ENCODE measurements around the gene DROSHA. TPM values are rescaled to one million over a fixed set of nuclear protein-coding genes. Genes with fewer than 3 reads are reported as not detected.
"Not testable (repeated sequence)": the region's sequence is repeated elsewhere in the genome, so short reads cannot be mapped to it uniquely, and the experiment has no call there.

DROSHA gene
- total RNA-seq, 1 donor from 2014 or later, result 59.8 TPM

- TF ChIP-seq, protein P1, sequence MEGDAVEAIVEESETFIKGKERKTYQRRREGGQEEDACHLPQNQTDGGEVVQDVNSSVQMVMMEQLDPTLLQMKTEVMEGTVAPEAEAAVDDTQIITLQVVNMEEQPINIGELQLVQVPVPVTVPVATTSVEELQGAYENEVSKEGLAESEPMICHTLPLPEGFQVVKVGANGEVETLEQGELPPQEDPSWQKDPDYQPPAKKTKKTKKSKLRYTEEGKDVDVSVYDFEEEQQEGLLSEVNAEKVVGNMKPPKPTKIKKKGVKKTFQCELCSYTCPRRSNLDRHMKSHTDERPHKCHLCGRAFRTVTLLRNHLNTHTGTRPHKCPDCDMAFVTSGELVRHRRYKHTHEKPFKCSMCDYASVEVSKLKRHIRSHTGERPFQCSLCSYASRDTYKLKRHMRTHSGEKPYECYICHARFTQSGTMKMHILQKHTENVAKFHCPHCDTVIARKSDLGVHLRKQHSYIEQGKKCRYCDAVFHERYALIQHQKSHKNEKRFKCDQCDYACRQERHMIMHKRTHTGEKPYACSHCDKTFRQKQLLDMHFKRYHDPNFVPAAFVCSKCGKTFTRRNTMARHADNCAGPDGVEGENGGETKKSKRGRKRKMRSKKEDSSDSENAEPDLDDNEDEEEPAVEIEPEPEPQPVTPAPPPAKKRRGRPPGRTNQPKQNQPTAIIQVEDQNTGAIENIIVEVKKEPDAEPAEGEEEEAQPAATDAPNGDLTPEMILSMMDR (IDR thresholded peaks at IDR 0.05), result no peak
- intact Hi-C loops (cut with micrococcal nuclease), result no loop called here
- Mint-ChIP-seq H3K27ac (no peak overlapping the region), H3K27me3 (no peaks in the 10 kb centered on the region), H3K4me3 (no peak overlapping the region), H3K4me1 (no peaks in the 10 kb centered on the region), H3K9me3 (no peaks in the 10 kb centered on the region), H3K36me3 (ENCODE audit: low read depth) (peaks cover 78% of the 10 kb centered on the region)
- POLR2A ChIA-PET, result no interaction called here
- ATAC-seq (ENCODE audit: low read depth) (no peak), DNase-seq (no peak)
- CTCF ChIA-PET, result no interaction called here
Observed at GRCh38 chr5:31551878-31552277, 20.0 kb upstream of the DROSHA start.

DNA sequence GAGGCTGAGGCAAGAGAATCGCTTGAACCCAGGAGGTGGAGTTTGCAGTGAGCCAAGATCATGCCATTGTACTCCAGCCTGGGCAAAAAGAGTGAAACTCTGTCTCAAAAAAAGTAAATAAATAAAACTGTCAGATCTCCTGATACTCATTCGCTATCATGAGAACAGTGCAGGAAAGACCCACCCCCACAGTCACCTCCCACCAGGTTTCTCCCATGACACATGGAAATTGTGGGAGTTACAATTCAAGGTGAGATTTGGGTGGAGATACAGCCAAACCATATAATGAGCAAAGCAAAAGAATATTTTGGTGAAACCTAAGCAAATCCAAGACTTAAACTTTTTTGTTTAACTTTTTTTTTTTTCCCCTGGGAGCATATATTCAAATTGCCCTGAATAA, 17.2 kb upstream of the DROSHA start:
- DNase-seq; H3K9me3 Mint-ChIP-seq; intact Hi-C loops (cut with micrococcal nuclease); H3K27me3 Mint-ChIP-seq; H3K27ac Mint-ChIP-seq; ATAC-seq (ENCODE audit: low read depth); H3K4me1 Mint-ChIP-seq; H3K4me3 Mint-ChIP-seq; CTCF ChIA-PET; POLR2A ChIA-PET: not testable (repeated sequence)
- peaks cover 78% of the 10 kb centered on the region for H3K36me3 Mint-ChIP-seq (ENCODE audit: low read depth)

GRCh38 chr5:31537851-31538250, 6.0 kb upstream of the DROSHA start:
- H3K27me3 Mint-ChIP-seq, result no peaks in the 10 kb centered on the region
- intact Hi-C loops (cut with micrococcal nuclease), result no loop called here
- H3K9me3 Mint-ChIP-seq, result no peaks in the 10 kb centered on the region
- H3K36me3 Mint-ChIP-seq (ENCODE audit: low read depth), result peaks cover 73% of the 10 kb centered on the region
- no peak overlapping the region for H3K4me3 Mint-ChIP-seq
- DNase-seq, result no peak
- no peak for ATAC-seq (ENCODE audit: low read depth)
- TF ChIP-seq, protein P1 (IDR thresholded peaks at IDR 0.05), result no peak
- H3K4me1 Mint-ChIP-seq, result peaks cover 15% of the 10 kb centered on the region
- POLR2A ChIA-PET, result no interaction called here
- H3K27ac Mint-ChIP-seq, result no peak overlapping the region
- CTCF ChIA-PET, result no interaction called here

GRCh38 chr5:31537349-31537748, 5.5 kb upstream of the DROSHA start:
- H3K4me1 Mint-ChIP-seq, result peaks cover 19% of the 10 kb centered on the region
- no peak overlapping the region for H3K27ac Mint-ChIP-seq
- POLR2A ChIA-PET, result no interaction called here
- CTCF ChIA-PET, result no interaction called here
- intact Hi-C loops (cut with micrococcal nuclease), result no loop called here
- no peak for DNase-seq
- ATAC-seq (ENCODE audit: low read depth), result no peak
- no peak overlapping the region for H3K4me3 Mint-ChIP-seq
- TF ChIP-seq, protein P1 (IDR thresholded peaks at IDR 0.05), result no peak
- H3K36me3 Mint-ChIP-seq (ENCODE audit: low read depth), result peaks cover 71% of the 10 kb centered on the region
- no peaks in the 10 kb centered on the region for H3K9me3 Mint-ChIP-seq
- H3K27me3 Mint-ChIP-seq, result no peaks in the 10 kb centered on the region

GRCh38 chr5:31536873-31537272, 5.0 kb upstream of the DROSHA start:
- Mint-ChIP-seq H3K4me3 (no peak overlapping the region), H3K4me1 (peaks cover 24% of the 10 kb centered on the region), H3K9me3 (no peaks in the 10 kb centered on the region), H3K27me3 (no peaks in the 10 kb centered on the region), H3K27ac (no peak overlapping the region), H3K36me3 (ENCODE audit: low read depth) (peaks cover 72% of the 10 kb centered on the region)
- TF ChIP-seq, protein P1 (IDR thresholded peaks at IDR 0.05), result no peak
- ATAC-seq (ENCODE audit: low read depth) (no peak), DNase-seq (no peak)
- ChIA-PET POLR2A (no interaction called here), CTCF (no interaction called here)
- intact Hi-C loops (cut with micrococcal nuclease), result no loop called here

GRCh38 chr5:31534527-31535046, 2.7 kb upstream of the DROSHA start:
- no peak overlapping the region for H3K27ac Mint-ChIP-seq
- peaks cover 45% of the 10 kb centered on the region for H3K4me1 Mint-ChIP-seq
- ChIA-PET POLR2A (no interaction called here), CTCF (no interaction called here)
- TF ChIP-seq, protein P1 (IDR thresholded peaks at IDR 0.05), result no peak
- intact Hi-C loops (cut with micrococcal nuclease), result loop anchor here (5.0 kb wide), 3 partner anchors 103 to 1908 kb away; partner anchors contain the start of genes PDZD2, SUB1 and TARS1
- H3K27me3 Mint-ChIP-seq, result no peaks in the 10 kb centered on the region
- DNase-seq (no peak), ATAC-seq (ENCODE audit: low read depth) (no peak)
- peaks cover 64% of the 10 kb centered on the region for H3K36me3 Mint-ChIP-seq (ENCODE audit: low read depth)
- no peak overlapping the region for H3K4me3 Mint-ChIP-seq
- H3K9me3 Mint-ChIP-seq, result no peaks in the 10 kb centered on the region
